Endothelial cell (in vitro differentiated cells): Measurements from ENCODE around the gene MAPKAPK2. TPM values are rescaled to one million over a fixed set of nuclear protein-coding genes. Genes with fewer than 3 reads are reported as not detected.

Experiments used
- DNase-seq: peaks from one replicate; pipeline ENCODE4 v3.0.0; 2021; ENCODE audit warnings: low spot score
- H3K27ac Mint-ChIP-seq: one replicate; pipeline ENCODE4 v1.8.0; 2021; ENCODE audit warnings: mixed read lengths, inconsistent platforms; ENCODE audit not compliant: unreplicated experiment
- H3K27me3 Mint-ChIP-seq: one replicate; pipeline ENCODE4 v1.8.0; 2021; ENCODE audit warnings: mild to moderate bottlenecking, moderate library complexity, mixed read lengths, inconsistent platforms; ENCODE audit not compliant: unreplicated experiment
- H3K36me3 Mint-ChIP-seq: one replicate; pipeline ENCODE4 v1.8.0; 2021; ENCODE audit warnings: mild to moderate bottlenecking, low read depth, mixed read lengths, inconsistent platforms; ENCODE audit not compliant: unreplicated experiment
- H3K4me1 Mint-ChIP-seq: one replicate; pipeline ENCODE4 v1.8.0; 2021; ENCODE audit warnings: mild to moderate bottlenecking, mixed read lengths, inconsistent platforms; ENCODE audit not compliant: unreplicated experiment
- H3K4me3 Mint-ChIP-seq: one replicate; pipeline ENCODE4 v1.8.0; 2021; ENCODE audit warnings: mild to moderate bottlenecking, mixed read lengths, inconsistent platforms; ENCODE audit not compliant: unreplicated experiment
- H3K9me3 Mint-ChIP-seq: one replicate; pipeline ENCODE4 v1.8.0; 2021; ENCODE audit warnings: mixed read lengths, inconsistent platforms; ENCODE audit not compliant: unreplicated experiment
- CTCF ChIP-seq: fragments of 200-600 bp; sonication (generic); IDR thresholded peaks from one replicate; pipeline ENCODE4 v1.5.0; 2021; ENCODE audit warnings: antibody characterized with exemption; ENCODE audit not compliant: unreplicated experiment
- total RNA-seq: library from RNA; stranded (reverse); fragmentation: NEBNext Ultra II Directional; extraction: Animal tissue kit (Norgen Biotek cat#: 25700); gene quantifications from one replicate; pipeline ENCODE4 v1.2.1, GENCODE V29; 2021; ENCODE audit not compliant: unreplicated experiment

The MAPKAPK2 gene
- total RNA-seq, 1 donor from 2014 or later: 109 TPM

GRCh38 chr1:206693029-206693428 lies 8.3 kb downstream of the MAPKAPK2 start:
- Mint-ChIP-seq H3K9me3 (no peaks in the 10 kb centered on the region), H3K4me1 (peaks cover 56% of the 10 kb centered on the region), H3K4me3 (no peak overlapping the region), H3K27ac (peak overlapping the region; percentile 2), H3K27me3 (peaks cover 13% of the 10 kb centered on the region), H3K36me3 (peaks cover 27% of the 10 kb centered on the region)
- no peak for TF ChIP-seq CTCF
- no peak for DNase-seq

GRCh38 chr1:206693592-206693991 lies 8.9 kb downstream of the MAPKAPK2 start:
- TF ChIP-seq CTCF: no peak
- Mint-ChIP-seq H3K4me1 (peaks cover 53% of the 10 kb centered on the region), H3K4me3 (no peak overlapping the region)

DNA sequence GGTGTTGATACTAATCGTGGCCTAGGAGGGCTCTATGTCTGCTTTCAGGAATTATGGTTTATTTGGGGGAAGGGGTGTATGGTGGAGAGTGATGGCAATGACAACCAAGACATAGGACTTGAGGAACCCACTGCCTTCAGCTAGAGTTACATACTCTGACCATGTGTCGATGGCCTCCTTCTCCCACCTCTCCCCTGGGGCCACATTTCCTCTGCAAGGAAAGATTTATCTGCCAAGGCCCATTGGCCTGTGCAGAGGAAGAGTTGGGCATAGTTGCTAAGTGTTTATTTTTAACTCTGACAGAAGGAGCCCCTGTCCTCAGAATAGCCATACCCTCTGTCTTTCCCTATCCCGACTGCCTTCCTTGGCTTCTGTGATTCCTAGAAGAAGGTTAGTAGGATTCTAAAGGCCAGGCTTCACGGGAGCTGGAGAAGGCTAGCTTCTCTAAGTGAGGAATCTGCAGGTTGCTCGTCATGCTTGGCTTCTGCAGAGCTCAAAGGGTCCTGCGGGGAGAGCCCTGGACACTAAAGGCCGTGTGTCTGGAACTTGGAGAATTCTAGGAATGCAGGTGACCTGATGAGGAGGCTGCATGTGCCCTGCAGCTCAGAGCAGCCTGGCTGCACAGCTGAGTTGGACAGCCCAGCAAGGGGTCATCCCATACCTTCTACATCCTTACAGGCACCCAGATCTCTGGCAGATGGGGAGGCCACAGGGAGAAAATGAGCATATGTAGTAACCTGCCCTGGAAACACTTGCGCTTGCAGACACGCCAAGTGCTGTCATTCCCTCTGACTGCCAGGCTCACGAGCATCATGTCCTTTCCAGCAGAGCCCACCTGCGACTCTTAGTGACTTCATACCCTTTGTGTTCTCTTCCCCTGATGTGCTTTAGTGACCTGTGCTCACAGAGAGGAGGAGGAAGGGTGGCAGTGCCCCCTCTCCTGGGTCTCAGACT lies 9.7 kb downstream of the MAPKAPK2 start:
- no peak for DNase-seq

More at GRCh38 chr1:206693592-206693991, 8.9 kb downstream of the MAPKAPK2 start:
- H3K9me3 Mint-ChIP-seq: no peaks in the 10 kb centered on the region
- H3K36me3 Mint-ChIP-seq: peaks cover 27% of the 10 kb centered on the region
- H3K27me3 Mint-ChIP-seq: peaks cover 13% of the 10 kb centered on the region
- no peak overlapping the region for H3K27ac Mint-ChIP-seq
- no peak for DNase-seq

GRCh38 chr1:206695733-206696132 lies 11.0 kb downstream of the MAPKAPK2 start:
- DNase-seq: no peak
- Mint-ChIP-seq H3K9me3 (no peaks in the 10 kb centered on the region), H3K36me3 (peaks cover 27% of the 10 kb centered on the region), H3K27me3 (peaks cover 14% of the 10 kb centered on the region), H3K4me3 (no peak overlapping the region), H3K27ac (no peak overlapping the region), H3K4me1 (peaks cover 61% of the 10 kb centered on the region)
- no peak for TF ChIP-seq CTCF

More for the DNA sequence above, 9.7 kb downstream of the MAPKAPK2 start:
- Mint-ChIP-seq H3K36me3 (peaks cover 27% of the 10 kb centered on the region), H3K27ac (no peak overlapping the region), H3K4me1 (peaks cover 54% of the 10 kb centered on the region), H3K27me3 (peaks cover 17% of the 10 kb centered on the region), H3K4me3 (no peak overlapping the region), H3K9me3 (no peaks in the 10 kb centered on the region)
- TF ChIP-seq CTCF: no peak
